GM12878 (cell line): ENCODE measurements around the gene PDE7B. TPM values are rescaled to one million over a fixed set of nuclear protein-coding genes. Genes with fewer than 3 reads are reported as not detected.

Experiments
- ATAC-seq: fragments of 200-7000 bp; cut with Tn5 transposase; 3 replicates; pipeline ENCODE4 v1.9.1; 2020; ENCODE audit warnings: mild to moderate bottlenecking, moderate library complexity
- BruUV-seq: library from RNA; stranded (reverse); fragments of 400-500 nt; replicated peaks from 2 replicates; lab custom pipeline; 2021; lab: Mats Ljungman, UMichigan
- CTCF ChIA-PET: fragments of 300-600 bp; sonication (Branson Sonifier 250); formaldehyde crosslinking; extraction: SDS; loops from one replicate; lab custom pipeline; 2021; ENCODE audit warnings: inconsistent platforms; lab: Yijun Ruan, JAX
- POLR2A ChIA-PET: fragments of 350-600 bp; formaldehyde crosslinking; extraction: SDS; loops from one replicate; lab custom pipeline; 2021; ENCODE audit warnings: inconsistent platforms; lab: Charles Lee
- RAD21 ChIA-PET: fragments of 300-600 bp; sonication (Branson Sonifier 250); formaldehyde crosslinking; loops from one replicate; lab custom pipeline; 2023; ENCODE audit warnings: antibody characterized with exemption; ENCODE audit not compliant: unreplicated experiment; lab: Charles Lee
- SMC1A ChIA-PET: fragments of 300-600 bp; sonication (Branson Sonifier 250); formaldehyde crosslinking; loops from one replicate; lab custom pipeline; 2023; ENCODE audit not compliant: unreplicated experiment, uncharacterized antibody; lab: Charles Lee
- DNase-seq: peaks from one replicate; pipeline ENCODE4 v3.0.0-alpha.2; 2011; ENCODE audit warnings: low read depth, low spot score
- FAIRE-seq: peaks from 3 replicates; lab custom pipeline; 2011; peaks lifted over from hg19 to GRCh38; lab: Jason Lieb, UNC
- H2AFZ ChIP-seq: 2 replicates; pipeline ENCODE4 v1.6.0; 2011; ENCODE audit warnings: low read depth, low read length, control low read depth; ENCODE audit not compliant: control insufficient read depth
- H3K27ac ChIP-seq: 2 replicates; pipeline ENCODE4 v1.5.1; 2011; ENCODE audit warnings: control low read depth; ENCODE audit not compliant: control insufficient read depth, insufficient read depth
- H3K27me3 ChIP-seq, 2 experiments: replicated peaks in 1 of 2; 2 replicates each; pipeline versions ENCODE4 v1.6.0 to v1.6.1; 2011; ENCODE audit warnings: low read length in 1 of 2; ENCODE audit not compliant: control insufficient read depth in 2 of 2, insufficient read depth in 2 of 2
- H3K36me3 ChIP-seq, 2 experiments: 2 replicates each; pipeline ENCODE4 v1.5.1; 2011; ENCODE audit warnings: low read length in 1 of 2; ENCODE audit not compliant: control insufficient read depth in 2 of 2, insufficient read depth in 2 of 2
- H3K4me1 ChIP-seq: 2 replicates; pipeline ENCODE4 v1.6.1; 2011; ENCODE audit warnings: mild to moderate bottlenecking, low read length, moderate library complexity, mixed read lengths; ENCODE audit not compliant: control insufficient read depth, insufficient read depth
- H3K4me2 ChIP-seq: 2 replicates; pipeline ENCODE4 v1.6.0; 2011; ENCODE audit warnings: control low read depth; ENCODE audit not compliant: control insufficient read depth, insufficient read depth
- H3K4me3 ChIP-seq: fragments of 200-600 bp; sonication (generic); 2 replicates; pipeline ENCODE4 v1.5.1; 2016
- H3K79me2 ChIP-seq: 2 replicates; pipeline ENCODE4 v1.6.0; 2011; ENCODE audit warnings: low read length; ENCODE audit not compliant: control insufficient read depth, insufficient read depth
- H3K9ac ChIP-seq: 2 replicates; pipeline ENCODE4 v1.8.0; 2011; ENCODE audit warnings: low read length, control low read depth, mixed read lengths; ENCODE audit not compliant: control insufficient read depth, insufficient read depth
- H3K9me3 ChIP-seq: replicated peaks from 3 replicates; pipeline ENCODE4 v1.5.1; 2011; ENCODE audit warnings: mild to moderate bottlenecking, low read length; ENCODE audit not compliant: control insufficient read depth, insufficient read depth
- H4K20me1 ChIP-seq: 2 replicates; pipeline ENCODE4 v1.6.0; 2011; ENCODE audit not compliant: control insufficient read depth, insufficient read depth
- ATF3 ChIP-seq: IDR thresholded peaks from 2 replicates; pipeline ENCODE4 v1.6.1; 2011; ENCODE audit warnings: low read depth, mild to moderate bottlenecking, low read length, moderate library complexity, borderline replicate concordance; ENCODE audit errors: extremely low read depth
- CHD1 ChIP-seq: IDR thresholded peaks from 2 replicates; pipeline ENCODE4 v1.6.1; 2012; ENCODE audit warnings: low read depth, low read length, improper control_type of control experiment
- E2F4 ChIP-seq: IDR thresholded peaks from 2 replicates; pipeline ENCODE4 v1.6.1; 2012; ENCODE audit warnings: low read depth, low read length, improper control_type of control experiment
- EGR1 ChIP-seq, 2 experiments: IDR thresholded peaks; 1 replicate in 1 of 2; 2 replicates in 1 of 2; pipeline ENCODE4 v1.6.1; 2011 to 2012; ENCODE audit warnings: low read depth in 2 of 2, low read length in 2 of 2, borderline replicate concordance in 1 of 2, mild to moderate bottlenecking in 1 of 2, moderate library complexity in 1 of 2
- MTA3 ChIP-seq: IDR thresholded peaks from 2 replicates; pipeline ENCODE4 v1.6.1; 2012; ENCODE audit warnings: low read length, inconsistent platforms, borderline replicate concordance
- NFYB ChIP-seq: IDR thresholded peaks from 2 replicates; pipeline ENCODE4 v1.6.1; 2011; ENCODE audit warnings: low read depth, mild to moderate bottlenecking, low read length, improper control_type of control experiment, moderate library complexity; ENCODE audit not compliant: insufficient read depth
- POLR2AphosphoS2 ChIP-seq: IDR thresholded peaks from 2 replicates; pipeline ENCODE4 v1.6.1; 2011; ENCODE audit warnings: low read depth, mild to moderate bottlenecking, low read length, improper control_type of control experiment, moderate library complexity
- SMC3 ChIP-seq: IDR thresholded peaks from 2 replicates; pipeline ENCODE4 v1.6.1; 2011; ENCODE audit warnings: low read length, improper control_type of control experiment, borderline replicate concordance
- TCF12 ChIP-seq: IDR thresholded peaks from 2 replicates; pipeline ENCODE4 v1.6.1; 2011; ENCODE audit warnings: low read depth, mild to moderate bottlenecking, low read length
- YBX1 ChIP-seq: fragments of 450-650 bp; IDR thresholded peaks from 2 replicates; pipeline ENCODE4 v1.6.1; 2016; ENCODE audit warnings: antibody characterized with exemption
- ZNF622 ChIP-seq: fragments of 450-650 bp; IDR thresholded peaks from 2 replicates; pipeline ENCODE4 v1.6.1; 2017; ENCODE audit warnings: mild to moderate bottlenecking, inconsistent platforms
- WGBS: methylation state at CpG from one replicate; pipeline ENCODE4 v1.1.6; 2016; ENCODE audit warnings: low lambda C conversion rate; ENCODE audit not compliant: insufficient replicate concordance, insufficient coverage; ENCODE audit errors: missing lambda C conversion rate; 5-methylcytosine and 5-hydroxymethylcytosine counted together
- in situ Hi-C: fragments of 300-500 bp; cut with MboI; formaldehyde crosslinking; loops from 9 replicates; pipeline ENCODE4 v1.14.3; 2018; ENCODE audit warnings: mixed read lengths
- intact Hi-C: fragments of 100-400 bp; cut with micrococcal nuclease; formaldehyde crosslinking; loops from one replicate; pipeline ENCODE4 v1.14.2; 2022; ENCODE audit not compliant: unreplicated experiment
- polyA plus RNA-seq, 11 experiments: library from polyadenylated mRNA; depleted of rRNA in 4 of 11; unstranded in 6 of 11; stranded (reverse) in 5 of 11; fragments of >200 nt; fragmentation: Nextera tagmentation in 4 of 11; fragmentation: Illumina TruSeq in 1 of 11; extraction: Ambion mirVana in 4 of 11; extraction: Trizol in 1 of 11; gene quantifications; 1 replicate in 1 of 11; 2 replicates in 10 of 11; pipeline versions ENCODE4 v1.2.1 to v1.2.3, GENCODE V29; 2011 to 2016; ENCODE audit warnings: inconsistent platforms in 2 of 11, missing spikeins in 2 of 11, low read depth in 1 of 11
- total RNA-seq, 4 experiments: library from RNA; depleted of rRNA in 3 of 4; stranded (reverse); fragments of >200 nt in 3 of 4; fragmentation: Illumina TruSeq in 1 of 4; extraction: Trizol in 1 of 4; gene quantifications; 2 replicates each; pipeline versions ENCODE4 v1.2.1 to v1.2.3, GENCODE V29; 2013 to 2021
- TF ChIP-seq, protein P1 (sequence below): fragments of 450-650 bp; IDR thresholded peaks from 2 replicates; pipeline ENCODE4 v1.6.1; 2018; ENCODE audit warnings: mild to moderate bottlenecking, low read depth, moderate library complexity; ENCODE audit not compliant: partially characterized antibody
- TF ChIP-seq, protein P2 (sequence below): IDR thresholded peaks from 2 replicates; pipeline ENCODE4 v1.6.1; 2012; ENCODE audit warnings: low read length, inconsistent platforms
- TF ChIP-seq, protein P3 (sequence below): fragments of 450-650 bp; formaldehyde crosslinking; IDR thresholded peaks from 2 replicates; pipeline ENCODE4 v1.4.0; 2022; ENCODE audit warnings: mild to moderate bottlenecking, moderate library complexity

PDE7B gene
- total and polyA plus RNA-seq, 10 of the 15 experiments (the other 5 are each of a cell fraction or from before 2014, with no cell fraction given): not detected

DNA sequence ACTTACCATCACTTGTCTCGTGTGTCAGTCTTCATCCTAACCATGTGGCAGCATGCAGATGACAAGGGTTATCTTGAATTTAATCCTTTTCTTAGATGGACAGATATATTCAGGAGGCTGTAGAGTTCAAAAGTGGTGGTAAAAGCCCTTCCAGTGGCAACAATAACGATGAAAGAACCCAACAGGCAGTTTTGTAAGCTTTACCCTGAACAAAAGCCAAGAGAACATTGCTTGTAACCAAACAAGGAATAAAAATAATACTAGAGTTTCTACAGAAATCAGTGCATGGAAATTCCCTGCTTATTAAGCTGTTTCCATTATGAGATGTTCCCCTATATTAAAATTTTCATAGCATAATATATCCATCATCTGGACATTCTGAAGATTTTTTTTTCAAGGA, 69.7 kb downstream of the PDE7B start:
- H3K79me2 ChIP-seq: no peaks in the 10 kb centered on the region
- BruUV-seq: no TSS peak
- intact Hi-C loops: no loop called here
- no peak for FAIRE-seq
- H3K9ac ChIP-seq: no peak overlapping the region
- WGBS: 0% methylated on average over 2 of the region's 2 CpGs
- DNase-seq: no peak
- no peak overlapping the region for H3K4me2 ChIP-seq
- no peaks in the 10 kb centered on the region for H3K9me3 ChIP-seq
- H3K27me3 ChIP-seq: no peaks in the 10 kb centered on the region; a peak in 1 of 4 replicates
- no peaks in the 10 kb centered on the region for H3K4me1 ChIP-seq
- H3K27ac ChIP-seq: no peak overlapping the region
- no peaks in the 10 kb centered on the region; the same call in 1 of the 2 replicates for H4K20me1 ChIP-seq
- no peak for ATAC-seq
- H3K36me3 ChIP-seq: no peaks in the 10 kb centered on the region
- RAD21 ChIA-PET: no interaction called here
- H3K4me3 ChIP-seq: no peak overlapping the region
- no peak overlapping the region for H2AFZ ChIP-seq
- CTCF ChIA-PET: interaction anchor here (2.6 kb wide), 1 partner anchor 12 kb away, joined by 13 read pairs; no protein-coding TSS in a partner anchor
- in situ Hi-C loops: no loop called here
- SMC1A ChIA-PET: interaction anchor here (1.5 kb wide), 1 partner anchor 10 kb away, joined by 6 read pairs; no protein-coding TSS in a partner anchor
- TF ChIP-seq MTA3: no peak
- no peak for TF ChIP-seq YBX1
- no peak for TF ChIP-seq EGR1 (IDR thresholded peaks at IDR 0.05; ENCODE audit: borderline replicate concordance in 1 of 2, low read depth in 2 of 2, low read length in 2 of 2)
- no peak for TF ChIP-seq NFYB
- no peak for TF ChIP-seq TCF12
- TF ChIP-seq ZNF622: no peak
- TF ChIP-seq ATF3: no peak
- no peak for TF ChIP-seq E2F4
- no peak for TF ChIP-seq SMC3
- TF ChIP-seq, protein P1, sequence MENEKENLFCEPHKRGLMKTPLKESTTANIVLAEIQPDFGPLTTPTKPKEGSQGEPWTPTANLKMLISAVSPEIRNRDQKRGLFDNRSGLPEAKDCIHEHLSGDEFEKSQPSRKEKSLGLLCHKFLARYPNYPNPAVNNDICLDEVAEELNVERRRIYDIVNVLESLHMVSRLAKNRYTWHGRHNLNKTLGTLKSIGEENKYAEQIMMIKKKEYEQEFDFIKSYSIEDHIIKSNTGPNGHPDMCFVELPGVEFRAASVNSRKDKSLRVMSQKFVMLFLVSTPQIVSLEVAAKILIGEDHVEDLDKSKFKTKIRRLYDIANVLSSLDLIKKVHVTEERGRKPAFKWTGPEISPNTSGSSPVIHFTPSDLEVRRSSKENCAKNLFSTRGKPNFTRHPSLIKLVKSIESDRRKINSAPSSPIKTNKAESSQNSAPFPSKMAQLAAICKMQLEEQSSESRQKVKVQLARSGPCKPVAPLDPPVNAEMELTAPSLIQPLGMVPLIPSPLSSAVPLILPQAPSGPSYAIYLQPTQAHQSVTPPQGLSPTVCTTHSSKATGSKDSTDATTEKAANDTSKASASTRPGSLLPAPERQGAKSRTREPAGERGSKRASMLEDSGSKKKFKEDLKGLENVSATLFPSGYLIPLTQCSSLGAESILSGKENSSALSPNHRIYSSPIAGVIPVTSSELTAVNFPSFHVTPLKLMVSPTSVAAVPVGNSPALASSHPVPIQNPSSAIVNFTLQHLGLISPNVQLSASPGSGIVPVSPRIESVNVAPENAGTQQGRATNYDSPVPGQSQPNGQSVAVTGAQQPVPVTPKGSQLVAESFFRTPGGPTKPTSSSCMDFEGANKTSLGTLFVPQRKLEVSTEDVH: no peak
- TF ChIP-seq, protein P2, sequence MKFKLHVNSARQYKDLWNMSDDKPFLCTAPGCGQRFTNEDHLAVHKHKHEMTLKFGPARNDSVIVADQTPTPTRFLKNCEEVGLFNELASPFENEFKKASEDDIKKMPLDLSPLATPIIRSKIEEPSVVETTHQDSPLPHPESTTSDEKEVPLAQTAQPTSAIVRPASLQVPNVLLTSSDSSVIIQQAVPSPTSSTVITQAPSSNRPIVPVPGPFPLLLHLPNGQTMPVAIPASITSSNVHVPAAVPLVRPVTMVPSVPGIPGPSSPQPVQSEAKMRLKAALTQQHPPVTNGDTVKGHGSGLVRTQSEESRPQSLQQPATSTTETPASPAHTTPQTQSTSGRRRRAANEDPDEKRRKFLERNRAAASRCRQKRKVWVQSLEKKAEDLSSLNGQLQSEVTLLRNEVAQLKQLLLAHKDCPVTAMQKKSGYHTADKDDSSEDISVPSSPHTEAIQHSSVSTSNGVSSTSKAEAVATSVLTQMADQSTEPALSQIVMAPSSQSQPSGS: no peak
- TF ChIP-seq, protein P3, sequence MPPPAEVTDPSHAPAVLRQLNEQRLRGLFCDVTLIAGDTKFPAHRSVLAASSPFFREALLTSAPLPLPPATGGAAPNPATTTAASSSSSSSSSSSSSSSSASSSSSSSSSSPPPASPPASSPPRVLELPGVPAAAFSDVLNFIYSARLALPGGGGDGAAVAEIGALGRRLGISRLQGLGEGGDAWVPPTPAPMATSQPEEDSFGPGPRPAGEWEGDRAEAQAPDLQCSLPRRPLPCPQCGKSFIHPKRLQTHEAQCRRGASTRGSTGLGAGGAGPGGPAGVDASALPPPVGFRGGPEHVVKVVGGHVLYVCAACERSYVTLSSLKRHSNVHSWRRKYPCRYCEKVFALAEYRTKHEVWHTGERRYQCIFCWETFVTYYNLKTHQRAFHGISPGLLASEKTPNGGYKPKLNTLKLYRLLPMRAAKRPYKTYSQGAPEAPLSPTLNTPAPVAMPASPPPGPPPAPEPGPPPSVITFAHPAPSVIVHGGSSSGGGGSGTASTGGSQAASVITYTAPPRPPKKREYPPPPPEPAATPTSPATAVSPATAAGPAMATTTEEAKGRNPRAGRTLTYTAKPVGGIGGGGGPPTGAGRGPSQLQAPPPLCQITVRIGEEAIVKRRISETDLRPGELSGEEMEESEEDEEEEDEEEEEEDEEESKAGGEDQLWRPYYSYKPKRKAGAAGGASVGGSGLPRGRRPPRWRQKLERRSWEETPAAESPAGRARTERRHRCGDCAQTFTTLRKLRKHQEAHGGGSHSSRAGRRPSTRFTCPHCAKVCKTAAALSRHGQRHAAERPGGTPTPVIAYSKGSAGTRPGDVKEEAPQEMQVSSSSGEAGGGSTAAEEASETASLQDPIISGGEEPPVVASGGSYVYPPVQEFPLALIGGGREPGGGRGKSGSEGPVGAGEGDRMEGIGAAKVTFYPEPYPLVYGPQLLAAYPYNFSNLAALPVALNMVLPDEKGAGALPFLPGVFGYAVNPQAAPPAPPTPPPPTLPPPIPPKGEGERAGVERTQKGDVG (CRISPR knock-in tag): no peak
- TF ChIP-seq CHD1: no peak
- no peak for TF ChIP-seq POLR2AphosphoS2
- POLR2A ChIA-PET: no interaction called here
